SU-DHL-6 (cell line): ENCODE data around the gene TBX18.

ENCODE experiments used
- H2AFZ ChIP-seq: fragments of 200-600 bp; sonication (generic); 2 replicates; pipeline ENCODE4 v1.6.1; 2014; ENCODE audit warnings: low read depth, mild to moderate bottlenecking, moderate library complexity, mixed read lengths, antibody characterized with exemption, low read length; ENCODE audit not compliant: severe bottlenecking
- H3F3A ChIP-seq: fragments of 200-600 bp; shearing (Covaris generic); 2 replicates; pipeline ENCODE4 v1.6.0; 2016; ENCODE audit warnings: antibody characterized with exemption, mild to moderate bottlenecking; ENCODE audit not compliant: insufficient read depth
- H3K27ac ChIP-seq: fragments of 200-600 bp; sonication (generic); 2 replicates; pipeline ENCODE4 v1.5.1; 2016; ENCODE audit warnings: low read depth, mild to moderate bottlenecking, low read length, moderate library complexity, mixed read lengths
- H3K27me3 ChIP-seq: fragments of 200-600 bp; sonication (generic), shearing (Covaris generic); 2 replicates; pipeline ENCODE4 v1.6.0; 2014; ENCODE audit warnings: mild to moderate bottlenecking, low read length
- H3K36me3 ChIP-seq: fragments of 200-600 bp; sonication (generic); 2 replicates; pipeline ENCODE4 v1.6.1; 2014; ENCODE audit warnings: mild to moderate bottlenecking, low read length, mixed read lengths
- H3K4me2 ChIP-seq: fragments of 300-600, 200-600 bp; shearing (Covaris generic), sonication (generic); 2 replicates; pipeline ENCODE4 v1.6.0; 2014; ENCODE audit warnings: low read length, low read depth, mild to moderate bottlenecking; ENCODE audit not compliant: poor library complexity, severe bottlenecking
- H3K4me3 ChIP-seq: fragments of 200-600 bp; sonication (generic); 2 replicates; pipeline ENCODE4 v1.5.1; 2014; ENCODE audit warnings: antibody characterized with exemption, low read length, mild to moderate bottlenecking, mixed read lengths; ENCODE audit not compliant: insufficient read depth, poor library complexity, severe bottlenecking
- H3K79me2 ChIP-seq: fragments of 200-600 bp; sonication (generic); 2 replicates; pipeline ENCODE4 v1.6.1; 2014; ENCODE audit warnings: mild to moderate bottlenecking, low read length, moderate library complexity; ENCODE audit not compliant: insufficient read depth
- H3K9ac ChIP-seq: fragments of 200-600 bp; sonication (generic); 2 replicates; pipeline ENCODE4 v1.7.0; 2014; ENCODE audit warnings: mild to moderate bottlenecking, low read length
- H3K9me2 ChIP-seq: fragments of 200-600 bp; sonication (generic); replicated peaks from 2 replicates; pipeline ENCODE4 v1.6.1; 2014; ENCODE audit warnings: low read length; ENCODE audit not compliant: insufficient read depth
- H3K9me3 ChIP-seq: fragments of 200-600 bp; sonication (generic); 2 replicates; pipeline ENCODE4 v1.6.1; 2014; ENCODE audit warnings: low read length, mixed read lengths; ENCODE audit not compliant: insufficient read depth
- H4K20me1 ChIP-seq: fragments of 200-600 bp; sonication (generic); 2 replicates; pipeline ENCODE4 v1.6.1; 2014; ENCODE audit warnings: low read depth, mild to moderate bottlenecking, antibody characterized with exemption, low read length, moderate library complexity, mixed read lengths
- CTCF ChIP-seq: fragments of 200-600 bp; sonication (generic); IDR thresholded peaks from one replicate; pipeline ENCODE4 v1.5.1; 2017; ENCODE audit warnings: antibody characterized with exemption, mild to moderate bottlenecking, low read length, moderate library complexity; ENCODE audit not compliant: insufficient read depth, poor library complexity, severe bottlenecking
- EZH2phosphoT487 ChIP-seq: fragments of 200-600 bp; sonication (generic), shearing (Covaris generic); conservative IDR thresholded peaks from 2 replicates; pipeline ENCODE4 v1.6.1; 2018; ENCODE audit warnings: mild to moderate bottlenecking, antibody characterized with exemption, low read length, moderate library complexity, mixed read lengths

Gene TBX18

GRCh38 chr6:84687431-84687830, 77.0 kb downstream of the TBX18 start:
- TF ChIP-seq EZH2phosphoT487 = no peak
- TF ChIP-seq CTCF = no peak

GRCh38 chr6:84685983-84686584, 78.3 kb downstream of the TBX18 start:
- Histone ChIP-seq H3K79me2 (no peaks in the 10 kb centered on the region), H3K36me3 (no peaks in the 10 kb centered on the region), H3K27me3 (no peaks in the 10 kb centered on the region), H3F3A (no peaks in the 10 kb centered on the region), H2AFZ (no peak overlapping the region), H3K4me2 (no peak overlapping the region), H3K9me2 (no peaks in the 10 kb centered on the region), H4K20me1 (no peaks in the 10 kb centered on the region), H3K9ac (no peak overlapping the region), H3K9me3 (no peaks in the 10 kb centered on the region), H3K27ac (no peak overlapping the region), H3K4me3 (no peak overlapping the region)
- TF ChIP-seq CTCF (peak; percentile 49), EZH2phosphoT487 (no peak)

More at GRCh38 chr6:84687431-84687830, 77.0 kb downstream of the TBX18 start:
- Histone ChIP-seq H2AFZ (no peak overlapping the region), H3K4me2 (no peak overlapping the region), H3F3A (no peaks in the 10 kb centered on the region), H3K79me2 (no peaks in the 10 kb centered on the region), H3K36me3 (no peaks in the 10 kb centered on the region), H3K4me3 (no peak overlapping the region), H3K9me2 (no peaks in the 10 kb centered on the region), H3K9me3 (no peaks in the 10 kb centered on the region), H4K20me1 (no peaks in the 10 kb centered on the region), H3K27ac (no peak overlapping the region), H3K9ac (no peak overlapping the region), H3K27me3 (no peaks in the 10 kb centered on the region)

DNA sequence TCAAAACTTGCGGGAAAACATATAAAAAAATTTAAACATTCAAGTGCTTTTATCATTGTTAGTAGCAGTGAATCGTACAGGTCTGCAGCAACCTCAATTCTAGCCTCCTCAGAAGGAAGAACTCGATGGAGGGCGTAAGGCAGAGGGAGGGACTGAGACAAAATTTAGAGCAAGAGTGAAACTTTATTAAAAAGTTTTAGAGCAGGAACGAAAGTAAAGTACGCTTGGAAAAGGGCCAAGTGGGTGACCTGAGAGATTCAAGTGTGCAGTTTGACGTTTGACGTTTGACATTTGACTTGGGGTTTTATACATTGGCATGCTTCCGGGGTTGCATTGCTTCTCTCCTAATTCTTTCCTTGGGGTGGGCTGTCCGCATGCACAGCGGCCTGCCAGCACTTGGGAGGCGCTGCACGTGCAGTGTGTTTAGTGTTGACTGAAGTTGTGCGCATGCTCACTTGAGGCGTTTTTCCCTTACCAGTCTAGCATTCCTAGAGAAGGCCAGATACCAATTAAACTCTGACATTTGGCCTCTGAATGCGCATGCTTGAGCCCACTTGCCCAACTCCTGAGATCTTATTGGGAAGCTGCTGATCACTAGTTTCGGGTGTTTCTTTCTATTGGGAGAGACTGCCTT, 82.6 kb downstream of the TBX18 start:
- H3K4me2 ChIP-seq = no peak overlapping the region
- no peaks in the 10 kb centered on the region for H3K9me2 ChIP-seq
- H3K79me2 ChIP-seq = no peaks in the 10 kb centered on the region

More for the DNA sequence above, 82.6 kb downstream of the TBX18 start:
- no peaks in the 10 kb centered on the region for H4K20me1 ChIP-seq
- no peak overlapping the region for H3K9ac ChIP-seq
- H3K27ac ChIP-seq = no peak overlapping the region
- no peaks in the 10 kb centered on the region for H3F3A ChIP-seq
- no peaks in the 10 kb centered on the region for H3K9me3 ChIP-seq
- TF ChIP-seq EZH2phosphoT487 (no peak), CTCF (no peak)
- H3K36me3 ChIP-seq = no peaks in the 10 kb centered on the region
- no peak overlapping the region for H2AFZ ChIP-seq
- H3K27me3 ChIP-seq = no peaks in the 10 kb centered on the region
- no peak overlapping the region for H3K4me3 ChIP-seq
